OCI-LY1 (cell line): ENCODE data around the gene RREB1.

Source experiments
- H2AFZ ChIP-seq: fragments of 200-600 bp; sonication (generic), shearing (Covaris generic); 2 replicates; pipeline ENCODE4 v1.6.0; 2014; ENCODE audit warnings: antibody characterized with exemption, mild to moderate bottlenecking, low read length
- H3F3A ChIP-seq: fragments of 200-600 bp; sonication (generic), shearing (Covaris generic); 2 replicates; pipeline ENCODE4 v1.6.0; 2014; ENCODE audit warnings: mild to moderate bottlenecking, antibody characterized with exemption, low read length, moderate library complexity; ENCODE audit not compliant: insufficient read depth
- H3K27ac ChIP-seq: fragments of 200-600 bp; sonication (generic); 2 replicates; pipeline ENCODE4 v1.5.1; 2014; ENCODE audit warnings: low read length, mixed run types, mild to moderate bottlenecking, low read depth; ENCODE audit not compliant: poor library complexity, severe bottlenecking
- H3K27me3 ChIP-seq: fragments of 200-600 bp; sonication (generic); 2 replicates; pipeline ENCODE4 v1.6.0; 2014; ENCODE audit warnings: antibody characterized with exemption, mild to moderate bottlenecking, low read length, moderate library complexity; ENCODE audit not compliant: insufficient read depth
- H3K36me3 ChIP-seq: fragments of 200-600 bp; sonication (generic); 2 replicates; pipeline ENCODE4 v1.6.1; 2014; ENCODE audit warnings: mild to moderate bottlenecking, antibody characterized with exemption, low read length, moderate library complexity, mixed read lengths; ENCODE audit not compliant: insufficient read depth
- H3K4me1 ChIP-seq: fragments of 200-600 bp; sonication (generic); 2 replicates; pipeline ENCODE4 v1.5.1; 2014; ENCODE audit warnings: mild to moderate bottlenecking, low read length, moderate library complexity; ENCODE audit not compliant: insufficient read depth, severe bottlenecking
- H3K4me2 ChIP-seq: fragments of 200-600 bp; sonication (generic), shearing (Covaris generic); 2 replicates; pipeline ENCODE4 v1.6.1; 2014; ENCODE audit warnings: low read length
- H3K4me3 ChIP-seq: fragments of 200-600 bp; sonication (generic); 2 replicates; pipeline ENCODE4 v1.5.1; 2014; ENCODE audit warnings: low read length, low read depth, mild to moderate bottlenecking, mixed read lengths; ENCODE audit not compliant: poor library complexity, severe bottlenecking
- H3K79me2 ChIP-seq: fragments of 200-600 bp; shearing (Covaris generic); 2 replicates; pipeline ENCODE4 v1.6.1; 2016; ENCODE audit warnings: mixed run types, low read length, mixed read lengths; ENCODE audit not compliant: insufficient read depth
- H3K9ac ChIP-seq: fragments of 200-600 bp; sonication (generic), shearing (Covaris generic); 2 replicates; pipeline ENCODE4 v1.6.1; 2014; ENCODE audit warnings: mild to moderate bottlenecking, low read length, mixed read lengths
- H3K9me2 ChIP-seq: fragments of 200-600 bp; sonication (generic), shearing (Covaris generic); 2 replicates; pipeline ENCODE4 v1.6.1; 2014; ENCODE audit warnings: low read depth, mild to moderate bottlenecking, low read length, mixed read lengths
- H3K9me3 ChIP-seq: fragments of 200-600 bp; shearing (Covaris generic); 2 replicates; pipeline ENCODE4 v1.6.1; 2014; ENCODE audit warnings: low read length, mixed read lengths
- H4K20me1 ChIP-seq: fragments of 200-600 bp; sonication (generic), shearing (Covaris generic); 2 replicates; pipeline ENCODE4 v1.6.0; 2016; ENCODE audit warnings: mild to moderate bottlenecking, low read length; ENCODE audit not compliant: insufficient read depth
- EZH2 ChIP-seq: fragments of 200-600 bp; sonication (generic), shearing (Covaris generic); IDR thresholded peaks from 2 replicates; pipeline ENCODE4 v1.8.0; 2017; ENCODE audit warnings: borderline replicate concordance, mixed run types, mild to moderate bottlenecking, antibody characterized with exemption, low read length, moderate library complexity, mixed read lengths
- TF ChIP-seq, protein P1 (sequence below): fragments of 200-600 bp; sonication (generic), shearing (Covaris generic); IDR thresholded peaks from 2 replicates; pipeline ENCODE4 v1.5.1; 2017; ENCODE audit warnings: mild to moderate bottlenecking, antibody characterized with exemption, low read length, moderate library complexity, mixed read lengths

RREB1 gene

DNA sequence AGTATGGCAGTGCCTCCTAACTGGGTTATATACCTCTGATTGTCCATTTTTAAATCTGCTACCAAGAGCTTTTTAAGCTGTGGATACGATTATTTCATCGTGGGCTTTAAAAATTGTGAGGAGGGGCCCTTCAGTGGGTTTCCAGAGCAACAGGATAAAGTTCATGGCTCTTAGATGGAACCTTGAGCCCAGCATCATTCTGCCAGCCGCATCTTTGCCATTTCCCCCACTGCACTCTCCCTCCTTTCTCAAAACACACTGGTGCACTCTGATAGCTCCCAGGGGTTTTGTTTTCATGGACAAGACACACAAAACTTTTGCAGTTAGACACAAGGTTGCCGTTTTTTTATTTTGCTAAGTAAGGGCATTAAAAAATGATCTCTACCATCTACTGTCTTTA is 54.1 kb downstream of the RREB1 start:
- no peaks in the 10 kb centered on the region for H3K9me2 ChIP-seq
- no peaks in the 10 kb centered on the region for H4K20me1 ChIP-seq
- H3K4me1 ChIP-seq = no peaks in the 10 kb centered on the region
- no peak overlapping the region for H3K4me2 ChIP-seq
- no peak overlapping the region for H3K27ac ChIP-seq
- H3K27me3 ChIP-seq = no peaks in the 10 kb centered on the region
- no peak overlapping the region for H3K4me3 ChIP-seq
- H3K9ac ChIP-seq = no peak overlapping the region
- no peaks in the 10 kb centered on the region for H3K79me2 ChIP-seq
- H2AFZ ChIP-seq = no peak overlapping the region
- TF ChIP-seq, protein P1, sequence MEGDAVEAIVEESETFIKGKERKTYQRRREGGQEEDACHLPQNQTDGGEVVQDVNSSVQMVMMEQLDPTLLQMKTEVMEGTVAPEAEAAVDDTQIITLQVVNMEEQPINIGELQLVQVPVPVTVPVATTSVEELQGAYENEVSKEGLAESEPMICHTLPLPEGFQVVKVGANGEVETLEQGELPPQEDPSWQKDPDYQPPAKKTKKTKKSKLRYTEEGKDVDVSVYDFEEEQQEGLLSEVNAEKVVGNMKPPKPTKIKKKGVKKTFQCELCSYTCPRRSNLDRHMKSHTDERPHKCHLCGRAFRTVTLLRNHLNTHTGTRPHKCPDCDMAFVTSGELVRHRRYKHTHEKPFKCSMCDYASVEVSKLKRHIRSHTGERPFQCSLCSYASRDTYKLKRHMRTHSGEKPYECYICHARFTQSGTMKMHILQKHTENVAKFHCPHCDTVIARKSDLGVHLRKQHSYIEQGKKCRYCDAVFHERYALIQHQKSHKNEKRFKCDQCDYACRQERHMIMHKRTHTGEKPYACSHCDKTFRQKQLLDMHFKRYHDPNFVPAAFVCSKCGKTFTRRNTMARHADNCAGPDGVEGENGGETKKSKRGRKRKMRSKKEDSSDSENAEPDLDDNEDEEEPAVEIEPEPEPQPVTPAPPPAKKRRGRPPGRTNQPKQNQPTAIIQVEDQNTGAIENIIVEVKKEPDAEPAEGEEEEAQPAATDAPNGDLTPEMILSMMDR = no peak
- TF ChIP-seq EZH2 = no peak
- no peaks in the 10 kb centered on the region for H3F3A ChIP-seq
- no peaks in the 10 kb centered on the region; the same call in 1 of the 2 replicates for H3K36me3 ChIP-seq
- no peaks in the 10 kb centered on the region for H3K9me3 ChIP-seq

- H2AFZ ChIP-seq = no peak overlapping the region
- H3K9ac ChIP-seq = no peak overlapping the region
- no peaks in the 10 kb centered on the region; the same call in 1 of the 2 replicates for H3K36me3 ChIP-seq
- H3K4me1 ChIP-seq = no peaks in the 10 kb centered on the region
- H3K27me3 ChIP-seq = no peaks in the 10 kb centered on the region
- no peak overlapping the region for H3K4me3 ChIP-seq
- no peaks in the 10 kb centered on the region for H3F3A ChIP-seq
- no peaks in the 10 kb centered on the region for H3K9me2 ChIP-seq
- no peak overlapping the region for H3K4me2 ChIP-seq
- no peak overlapping the region for H3K27ac ChIP-seq
- H3K79me2 ChIP-seq = no peaks in the 10 kb centered on the region
- no peak for TF ChIP-seq EZH2
- TF ChIP-seq, protein P1 = no peak
- H4K20me1 ChIP-seq = no peaks in the 10 kb centered on the region
- no peaks in the 10 kb centered on the region for H3K9me3 ChIP-seq
Measured at GRCh38 chr6:7163661-7164071, 55.9 kb downstream of the RREB1 start.

- H2AFZ ChIP-seq = no peak overlapping the region
- no peak overlapping the region for H3K4me2 ChIP-seq
- no peaks in the 10 kb centered on the region for H3K9me2 ChIP-seq
- H3K9me3 ChIP-seq = no peaks in the 10 kb centered on the region
- no peak overlapping the region for H3K27ac ChIP-seq
- no peaks in the 10 kb centered on the region for H3F3A ChIP-seq
- H3K9ac ChIP-seq = no peak overlapping the region
- H3K4me3 ChIP-seq = no peak overlapping the region
- H3K27me3 ChIP-seq = no peaks in the 10 kb centered on the region
- H4K20me1 ChIP-seq = no peaks in the 10 kb centered on the region
- no peaks in the 10 kb centered on the region for H3K79me2 ChIP-seq
- no peaks in the 10 kb centered on the region for H3K4me1 ChIP-seq
- H3K36me3 ChIP-seq = no peaks in the 10 kb centered on the region; the same call in 1 of the 2 replicates
- TF ChIP-seq, protein P1 = no peak
- TF ChIP-seq EZH2 = no peak
Measured at GRCh38 chr6:7164536-7165001, 56.8 kb downstream of the RREB1 start.
